HepG2 (cell line): ENCODE data around the gene SUPT4H1. TPM values are rescaled to one million over a fixed set of nuclear protein-coding genes. Genes with fewer than 3 reads are reported as not detected.

Experiments
- AKAP8 ChIP-seq: sonication (generic); formaldehyde crosslinking; IDR thresholded peaks from 2 replicates; pipeline ENCODE4 v1.5.1; 2020; ENCODE audit warnings: mild to moderate bottlenecking, missing genetic modification reagents
- ARNT ChIP-seq: fragments of 450-650 bp; IDR thresholded peaks from 2 replicates; pipeline ENCODE4 v1.6.1; 2017
- ATM ChIP-seq: fragments of 450-650 bp; IDR thresholded peaks from 2 replicates; pipeline ENCODE4 v1.7.1; 2017; ENCODE audit warnings: mild to moderate bottlenecking, borderline replicate concordance
- E2F2 ChIP-seq: sonication (generic); formaldehyde crosslinking; IDR thresholded peaks from 2 replicates; pipeline ENCODE4 v1.4.0; 2020; ENCODE audit warnings: missing genetic modification reagents, borderline replicate concordance
- ELF1 ChIP-seq: sonication (generic); formaldehyde crosslinking; IDR thresholded peaks from 2 replicates; pipeline ENCODE4 v1.4.0; 2020; ENCODE audit warnings: missing genetic modification reagents
- ERF ChIP-seq: IDR thresholded peaks from 2 replicates; pipeline ENCODE4 v1.6.1; 2018; ENCODE audit warnings: missing biosample characterization, missing genetic modification reagents
- FOXJ3 ChIP-seq: sonication (generic); formaldehyde crosslinking; IDR thresholded peaks from 2 replicates; pipeline ENCODE4 v1.4.0; 2020; ENCODE audit warnings: missing genetic modification reagents, mild to moderate bottlenecking, borderline replicate concordance
- NFE2L1 ChIP-seq: sonication (generic); formaldehyde crosslinking; IDR thresholded peaks from 2 replicates; pipeline ENCODE4 v1.4.0; 2020; ENCODE audit warnings: missing genetic modification reagents, mild to moderate bottlenecking, borderline replicate concordance
- PHF5A ChIP-seq: IDR thresholded peaks from one replicate; pipeline ENCODE4 v1.6.1; 2018; ENCODE audit warnings: low read depth, missing genetic modification reagents; ENCODE audit not compliant: unreplicated experiment
- RAD51 ChIP-seq: fragments of 450-650 bp; IDR thresholded peaks from 2 replicates; pipeline ENCODE4 v1.6.1; 2016; ENCODE audit warnings: borderline replicate concordance
- SIN3A ChIP-seq: IDR thresholded peaks from 2 replicates; pipeline ENCODE4 v1.6.1; 2011; ENCODE audit warnings: low read depth, mild to moderate bottlenecking, control low read depth, low read length, borderline replicate concordance
- SP140L ChIP-seq: sonication (generic); formaldehyde crosslinking; IDR thresholded peaks from 2 replicates; pipeline ENCODE4 v1.4.0; 2020; ENCODE audit warnings: missing genetic modification reagents, borderline replicate concordance
- ZFYVE20 ChIP-seq: sonication (generic); formaldehyde crosslinking; IDR thresholded peaks from 2 replicates; pipeline ENCODE4 v1.8.0; 2023; ENCODE audit warnings: low read depth, mild to moderate bottlenecking, moderate library complexity, missing genetic modification reagents, borderline replicate concordance
- ZNF441 ChIP-seq: sonication (generic); formaldehyde crosslinking; IDR thresholded peaks from 2 replicates; pipeline ENCODE4 v1.7.0; 2021; ENCODE audit warnings: missing genetic modification reagents, borderline replicate concordance
- ZNF484 ChIP-seq: sonication (generic); formaldehyde crosslinking; IDR thresholded peaks from 2 replicates; pipeline ENCODE4 v1.5.1; 2020; ENCODE audit warnings: mild to moderate bottlenecking, low read depth, missing genetic modification reagents, borderline replicate concordance
- ZNF513 ChIP-seq: sonication (generic); formaldehyde crosslinking; conservative IDR thresholded peaks from 2 replicates; pipeline ENCODE4 v1.5.0; 2020; ENCODE audit warnings: missing genetic modification reagents
- ZNF709 ChIP-seq: sonication (generic); formaldehyde crosslinking; IDR thresholded peaks from 2 replicates; pipeline ENCODE4 v1.5.0; 2020; ENCODE audit warnings: mild to moderate bottlenecking, missing genetic modification reagents
- ZNF780A ChIP-seq: sonication (generic); formaldehyde crosslinking; IDR thresholded peaks from 2 replicates; pipeline ENCODE4 v1.8.0; 2022; ENCODE audit warnings: mild to moderate bottlenecking, missing genetic modification reagents, moderate library complexity
- ZSCAN29 ChIP-seq: sonication (generic); formaldehyde crosslinking; conservative IDR thresholded peaks from 2 replicates; pipeline ENCODE4 v1.4.0; 2020; ENCODE audit warnings: mild to moderate bottlenecking, missing genetic modification reagents
- polyA plus RNA-seq, 8 experiments: library from polyadenylated mRNA; depleted of rRNA in 3 of 8; stranded (reverse) in 7 of 8; unstranded in 1 of 8; fragments of >200 nt; fragmentation: Illumina TruSeq in 4 of 8; extraction: Trizol in 4 of 8; gene quantifications; 2 replicates each; pipeline versions ENCODE4 v1.2.1 to v1.2.3, GENCODE V29; 2011 to 2016; ENCODE audit warnings: low read depth in 4 of 8, missing spikeins in 1 of 8, mixed read lengths in 1 of 8; ENCODE audit not compliant: insufficient read depth in 1 of 8
- total RNA-seq, 5 experiments: library from RNA; depleted of rRNA; stranded (reverse); fragments of >200 nt; fragmentation: Illumina TruSeq; extraction: Trizol; gene quantifications; 2 replicates each; pipeline ENCODE4 v1.2.3, GENCODE V29; 2016; ENCODE audit warnings: low read depth in 1 of 5
- TF ChIP-seq, protein P1 (sequence below): sonication (generic); formaldehyde crosslinking; IDR thresholded peaks from 2 replicates; pipeline ENCODE4 v1.5.0; 2020; ENCODE audit warnings: missing genetic modification reagents
- TF ChIP-seq, protein P2 (sequence below): sonication (generic); formaldehyde crosslinking; IDR thresholded peaks from 2 replicates; pipeline ENCODE4 v1.5.0; 2020; ENCODE audit warnings: missing genetic modification reagents
- TF ChIP-seq, protein P3 (sequence below): sonication (generic); formaldehyde crosslinking; IDR thresholded peaks from 2 replicates; pipeline ENCODE4 v1.5.0; 2020; ENCODE audit warnings: mild to moderate bottlenecking, missing genetic modification reagents

The SUPT4H1 gene
- total and polyA plus RNA-seq, 2 of the 13 experiments (the other 11 are each of a cell fraction or from before 2014, with no cell fraction given) = 155 to 244 TPM

GRCh38 chr17:58351831-58352595 lies at the start of gene SUPT4H1 (continued):
- TF ChIP-seq, protein P1, sequence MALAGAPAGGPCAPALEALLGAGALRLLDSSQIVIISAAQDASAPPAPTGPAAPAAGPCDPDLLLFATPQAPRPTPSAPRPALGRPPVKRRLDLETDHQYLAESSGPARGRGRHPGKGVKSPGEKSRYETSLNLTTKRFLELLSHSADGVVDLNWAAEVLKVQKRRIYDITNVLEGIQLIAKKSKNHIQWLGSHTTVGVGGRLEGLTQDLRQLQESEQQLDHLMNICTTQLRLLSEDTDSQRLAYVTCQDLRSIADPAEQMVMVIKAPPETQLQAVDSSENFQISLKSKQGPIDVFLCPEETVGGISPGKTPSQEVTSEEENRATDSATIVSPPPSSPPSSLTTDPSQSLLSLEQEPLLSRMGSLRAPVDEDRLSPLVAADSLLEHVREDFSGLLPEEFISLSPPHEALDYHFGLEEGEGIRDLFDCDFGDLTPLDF (CRISPR knock-in tag) = peak; percentile 87; the same call in 1 of the 2 replicates
- TF ChIP-seq ARNT (no peak), RAD51 (no peak), ZFYVE20 (CRISPR knock-in tag) (0 out of 2 replicates have a peak, but pooled peaks have one; percentile 32), AKAP8 (CRISPR knock-in tag) (peak; percentile 97; the same call in 1 of the 2 replicates), SIN3A (peak; percentile 73; the same call in 1 of the 2 replicates), NFE2L1 (CRISPR knock-in tag) (no peak), ELF1 (CRISPR knock-in tag) (peak; percentile 94), E2F2 (peak; percentile 24; the same call in 1 of the 2 replicates), ZNF780A (CRISPR knock-in tag) (peak; percentile 87; the same call in 1 of the 2 replicates), ZNF484 (CRISPR knock-in tag) (no peak), ATM (no peak), SP140L (0 out of 2 replicates have a peak, but pooled peaks have one; percentile 62), ZNF709 (CRISPR knock-in tag) (peak; percentile 33; the same call in 1 of the 2 replicates), ZNF513 (CRISPR knock-in tag) (no peak), ERF (peak; percentile 94), PHF5A (CRISPR knock-in tag) (peak; percentile 98), ZSCAN29 (CRISPR knock-in tag) (peak; percentile 93), FOXJ3 (CRISPR knock-in tag) (peak; percentile 83), ZNF441 (CRISPR knock-in tag) (peak; percentile 94)
- TF ChIP-seq, protein P2, sequence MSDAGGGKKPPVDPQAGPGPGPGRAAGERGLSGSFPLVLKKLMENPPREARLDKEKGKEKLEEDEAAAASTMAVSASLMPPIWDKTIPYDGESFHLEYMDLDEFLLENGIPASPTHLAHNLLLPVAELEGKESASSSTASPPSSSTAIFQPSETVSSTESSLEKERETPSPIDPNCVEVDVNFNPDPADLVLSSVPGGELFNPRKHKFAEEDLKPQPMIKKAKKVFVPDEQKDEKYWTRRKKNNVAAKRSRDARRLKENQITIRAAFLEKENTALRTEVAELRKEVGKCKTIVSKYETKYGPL (CRISPR knock-in tag) = 0 out of 2 replicates have a peak, but pooled peaks have one; percentile 21
- TF ChIP-seq, protein P3, sequence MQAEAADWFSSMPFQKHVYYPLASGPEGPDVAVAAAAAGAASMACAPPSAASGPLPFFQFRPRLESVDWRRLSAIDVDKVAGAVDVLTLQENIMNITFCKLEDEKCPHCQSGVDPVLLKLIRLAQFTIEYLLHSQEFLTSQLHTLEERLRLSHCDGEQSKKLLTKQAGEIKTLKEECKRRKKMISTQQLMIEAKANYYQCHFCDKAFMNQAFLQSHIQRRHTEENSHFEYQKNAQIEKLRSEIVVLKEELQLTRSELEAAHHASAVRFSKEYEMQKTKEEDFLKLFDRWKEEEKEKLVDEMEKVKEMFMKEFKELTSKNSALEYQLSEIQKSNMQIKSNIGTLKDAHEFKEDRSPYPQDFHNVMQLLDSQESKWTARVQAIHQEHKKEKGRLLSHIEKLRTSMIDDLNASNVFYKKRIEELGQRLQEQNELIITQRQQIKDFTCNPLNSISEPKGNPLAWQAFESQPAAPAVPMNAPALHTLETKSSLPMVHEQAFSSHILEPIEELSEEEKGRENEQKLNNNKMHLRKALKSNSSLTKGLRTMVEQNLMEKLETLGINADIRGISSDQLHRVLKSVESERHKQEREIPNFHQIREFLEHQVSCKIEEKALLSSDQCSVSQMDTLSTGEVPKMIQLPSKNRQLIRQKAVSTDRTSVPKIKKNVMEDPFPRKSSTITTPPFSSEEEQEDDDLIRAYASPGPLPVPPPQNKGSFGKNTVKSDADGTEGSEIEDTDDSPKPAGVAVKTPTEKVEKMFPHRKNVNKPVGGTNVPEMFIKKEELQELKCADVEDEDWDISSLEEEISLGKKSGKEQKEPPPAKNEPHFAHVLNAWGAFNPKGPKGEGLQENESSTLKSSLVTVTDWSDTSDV (CRISPR knock-in tag) = no peak
